GM04503 (cell line): ENCODE data around the gene RAB5A.
"Not testable (repeated sequence)": the region's sequence is repeated elsewhere in the genome, so short reads cannot be mapped to it uniquely, and the experiment has no call there.

ENCODE experiments used
- DNase-seq: peaks from one replicate; pipeline ENCODE4 v3.0.0-alpha.2; 2012; ENCODE audit warnings: low read depth

Gene RAB5A

GRCh38 chr3:19946832-19947548 is at the start of gene RAB5A:
Gene RAB5A, plus strand, starts transcription at chr3:19947097. Its CDS starts 3,802 bp downstream, at chr3:19950899.
- peak; percentile 86 for DNase-seq

GRCh38 chr3:19898721-19899120 is 48.2 kb upstream of the RAB5A start:
- no peak for DNase-seq

- DNase-seq, result no peak
Observed at GRCh38 chr3:19899264-19899663, 47.6 kb upstream of the RAB5A start.

GRCh38 chr3:19899833-19900232 is 47.1 kb upstream of the RAB5A start:
- DNase-seq, result not testable (repeated sequence)

- DNase-seq, result no peak
Observed at GRCh38 chr3:19901337-19901736, 45.6 kb upstream of the RAB5A start.

GRCh38 chr3:19901918-19902317 is 45.0 kb upstream of the RAB5A start:
- DNase-seq, result no peak

GRCh38 chr3:19903649-19904048 is 43.2 kb upstream of the RAB5A start:
- no peak for DNase-seq

- DNase-seq, result no peak
Observed at GRCh38 chr3:19907523-19907922, 39.4 kb upstream of the RAB5A start.

- DNase-seq, result no peak
Observed at GRCh38 chr3:19911452-19911851, 35.4 kb upstream of the RAB5A start.

- DNase-seq, result no peak
Observed at GRCh38 chr3:19917167-19917566, 29.7 kb upstream of the RAB5A start.

GRCh38 chr3:19920401-19921080 is 26.4 kb upstream of the RAB5A start:
- DNase-seq, result no peak

- no peak for DNase-seq
Observed at GRCh38 chr3:19931180-19931692, 15.7 kb upstream of the RAB5A start.

- DNase-seq, result no peak
Observed at GRCh38 chr3:19931767-19932188, 15.1 kb upstream of the RAB5A start.

GRCh38 chr3:19932422-19932821 is 14.5 kb upstream of the RAB5A start:
- DNase-seq, result no peak

- DNase-seq, result no peak
Observed at GRCh38 chr3:19934098-19934566, 12.8 kb upstream of the RAB5A start, which contains the start of gene EFHB. Gene EFHB, minus strand, starts transcription at chr3:19934217. Its CDS starts 199 bp downstream, at chr3:19934018.

GRCh38 chr3:19937459-19938294 is 9.2 kb upstream of the RAB5A start:
- DNase-seq, result no peak

- DNase-seq, result no peak
Observed at GRCh38 chr3:19938295-19938627, 8.6 kb upstream of the RAB5A start.

- no peak for DNase-seq
Observed at GRCh38 chr3:19940643-19941042, 6.3 kb upstream of the RAB5A start.

- no peak for DNase-seq
Observed at GRCh38 chr3:19945534-19945933, 1.4 kb upstream of the RAB5A start.

- DNase-seq, result peak; percentile 15
Observed at GRCh38 chr3:19945969-19946831, 697 bp upstream of the RAB5A start.

GRCh38 chr3:19947549-19948225 is 790 bp downstream of the RAB5A start:
- no peak for DNase-seq
